CD1c-positive myeloid dendritic cell (primary cell): ENCODE results near the gene PXDC1.
A peak's percentile ranks its signal among the peaks of the same experiment; 100 is the strongest.
"Not testable (repeated sequence)": the region's sequence is repeated elsewhere in the genome, so short reads cannot be mapped to it uniquely, and the experiment has no call there.

Experiments used
- DNase-seq: peaks from one replicate; pipeline ENCODE4 v3.0.0-alpha.2; 2016; ENCODE audit errors: extremely low spot score

PXDC1 gene

DNA sequence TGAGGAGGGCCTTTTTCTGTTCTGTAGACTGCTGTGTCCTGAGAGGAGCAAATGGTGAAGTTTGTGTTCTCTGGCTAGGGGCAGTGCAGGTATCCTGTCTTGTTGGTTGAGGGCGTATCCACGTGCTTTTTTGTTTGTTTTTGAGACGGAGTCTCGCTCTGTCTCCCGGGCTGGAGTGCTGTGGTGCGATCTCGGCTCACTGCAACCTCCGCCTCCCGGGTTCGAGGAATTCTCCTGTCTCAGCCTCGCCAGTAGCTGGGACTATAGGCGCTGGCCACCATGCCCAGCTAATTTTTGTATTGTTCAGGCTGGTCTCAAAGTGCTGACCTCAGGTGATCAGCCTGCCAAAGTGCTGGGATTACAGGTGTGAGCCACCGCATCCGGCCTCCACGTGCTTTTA is 10.8 kb upstream of the PXDC1 start:
- DNase-seq, result no peak

DNA sequence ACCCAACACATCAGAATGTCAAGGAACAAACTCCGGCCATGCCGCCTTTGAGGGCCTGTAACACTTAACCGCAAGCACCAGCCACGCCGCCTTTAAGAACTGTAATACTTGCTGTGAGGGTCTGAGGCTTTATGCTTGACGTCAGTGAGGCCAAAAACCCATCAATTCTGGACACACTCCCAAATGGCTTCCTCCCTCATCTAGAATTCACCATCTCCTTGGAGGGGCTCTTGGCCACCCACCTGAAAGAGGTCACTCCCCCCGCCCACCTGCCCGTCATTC is 10.4 kb upstream of the PXDC1 start:
- DNase-seq, result no peak

DNA sequence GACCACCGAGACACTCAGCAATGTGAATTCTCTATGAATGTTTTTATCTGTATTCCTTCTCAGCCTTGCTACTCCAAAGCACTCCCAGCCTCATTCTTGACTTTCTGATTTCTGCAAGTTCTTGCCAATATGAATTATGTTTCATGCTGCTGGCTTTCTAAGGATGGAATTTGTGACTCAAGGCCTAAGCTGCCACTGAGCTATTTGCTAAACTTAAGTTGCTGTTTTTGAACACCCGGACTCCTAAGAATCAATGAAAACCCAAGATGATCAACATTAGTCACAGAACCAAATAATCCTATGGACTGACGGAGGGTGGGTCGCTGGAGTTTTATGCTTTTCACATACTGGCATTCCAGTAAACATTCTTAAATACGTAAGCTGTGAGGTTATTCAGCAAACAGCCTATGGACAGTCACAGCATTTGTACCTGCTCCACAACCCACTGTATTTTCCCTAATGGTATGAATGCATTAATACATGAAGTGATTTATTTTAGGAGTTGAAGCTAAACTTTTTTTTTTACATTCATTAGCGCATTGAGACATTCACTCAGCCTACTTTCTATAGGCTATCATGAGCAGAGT is 8.2 kb upstream of the PXDC1 start:
- DNase-seq, result no peak

DNA sequence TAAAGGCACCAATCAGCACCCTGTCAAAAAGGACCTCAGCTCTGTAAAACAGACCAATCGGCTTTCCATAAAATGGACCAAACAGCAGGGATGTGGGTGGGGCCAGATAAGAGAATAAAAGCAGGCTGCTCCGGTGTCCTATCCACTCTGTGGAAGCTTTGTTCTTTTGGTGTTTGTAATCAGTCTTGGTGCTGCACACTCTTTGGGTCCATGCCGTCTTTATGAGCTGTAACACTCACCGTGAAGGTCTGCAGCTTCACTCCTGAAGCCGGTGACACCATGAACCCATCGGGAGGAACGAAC is 7.3 kb upstream of the PXDC1 start:
- DNase-seq, result no peak

DNA sequence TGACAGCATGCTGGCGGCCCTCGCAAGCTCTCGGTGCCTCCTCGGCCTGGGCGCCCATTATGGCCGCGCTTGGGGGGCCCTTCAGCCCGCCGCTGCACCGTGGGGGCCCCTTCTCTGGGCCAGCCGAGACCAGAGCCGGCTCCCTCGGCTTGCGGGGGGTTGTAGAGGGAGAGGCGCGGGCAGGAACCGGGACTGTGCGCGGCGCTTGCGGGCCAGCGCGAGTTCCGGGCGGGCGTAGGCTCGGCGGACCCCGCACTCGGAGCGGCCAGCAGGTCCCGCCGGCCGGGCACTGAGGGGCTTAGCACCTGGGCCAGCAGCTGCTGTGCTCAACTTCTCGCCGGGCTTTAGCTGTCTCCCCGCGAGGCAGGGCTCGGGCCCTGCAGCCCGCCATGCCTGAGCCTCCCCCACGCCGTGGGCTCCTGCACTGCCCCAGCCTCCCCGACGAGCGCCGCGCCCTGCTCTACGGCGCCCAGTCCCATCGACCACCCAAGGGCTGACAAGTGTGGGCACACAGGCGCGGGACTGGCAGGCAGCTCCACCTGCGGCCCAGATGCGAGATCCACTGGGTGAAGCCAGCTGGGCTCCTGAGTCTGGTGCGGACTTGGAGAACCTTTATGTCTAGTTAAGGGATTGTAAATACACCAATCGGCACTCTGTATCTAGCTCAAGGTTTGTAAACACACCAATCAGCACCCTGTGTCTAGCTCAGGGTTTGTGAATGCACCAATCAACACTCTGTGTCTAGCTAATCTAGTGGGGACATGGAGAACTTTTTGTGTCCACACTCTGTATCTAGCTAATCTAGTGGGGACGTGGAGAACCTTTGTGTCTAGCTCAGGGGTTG is 6.7 kb upstream of the PXDC1 start:
- not testable (repeated sequence) for DNase-seq

DNA sequence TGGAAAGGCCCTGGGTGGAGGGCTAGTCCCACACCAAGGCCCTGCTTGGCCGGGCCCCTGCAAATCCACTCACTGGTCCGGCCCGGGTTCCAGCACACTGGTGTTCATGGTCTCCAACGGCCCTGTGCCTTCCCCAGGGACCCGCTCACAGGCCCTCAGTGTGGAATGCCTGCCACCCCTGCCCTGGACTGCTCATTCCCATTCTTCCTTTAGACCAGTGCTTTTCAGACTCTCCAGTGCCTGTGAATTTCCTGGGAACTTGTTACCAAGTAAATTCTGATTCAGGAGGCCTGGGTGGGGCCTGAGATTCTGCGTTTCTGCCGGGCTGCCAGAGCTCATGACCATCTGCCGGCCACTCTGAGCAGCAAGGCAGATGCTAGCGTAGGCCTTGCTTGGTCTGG is 5.7 kb upstream of the PXDC1 start:
- DNase-seq, result no peak

DNA sequence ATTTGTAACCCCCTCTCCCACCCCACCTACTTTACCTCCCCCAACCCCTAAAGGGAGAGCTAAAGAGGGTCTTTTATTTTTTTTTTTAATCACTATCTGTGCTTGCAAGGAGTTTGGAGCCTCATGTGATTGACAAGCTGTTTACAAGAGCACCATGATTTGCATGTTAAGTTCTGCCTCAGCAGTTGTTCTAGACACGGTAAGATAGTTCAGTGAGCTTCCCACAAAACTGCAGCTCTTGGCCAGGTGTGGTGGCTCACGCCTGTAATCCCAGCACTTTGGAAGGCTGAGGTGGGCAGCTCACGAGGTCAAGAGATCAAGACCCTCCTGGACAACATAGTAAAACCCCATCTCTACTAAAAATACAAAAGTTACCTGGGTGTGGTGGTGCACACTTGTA is 5.0 kb upstream of the PXDC1 start:
- no peak for DNase-seq

DNA sequence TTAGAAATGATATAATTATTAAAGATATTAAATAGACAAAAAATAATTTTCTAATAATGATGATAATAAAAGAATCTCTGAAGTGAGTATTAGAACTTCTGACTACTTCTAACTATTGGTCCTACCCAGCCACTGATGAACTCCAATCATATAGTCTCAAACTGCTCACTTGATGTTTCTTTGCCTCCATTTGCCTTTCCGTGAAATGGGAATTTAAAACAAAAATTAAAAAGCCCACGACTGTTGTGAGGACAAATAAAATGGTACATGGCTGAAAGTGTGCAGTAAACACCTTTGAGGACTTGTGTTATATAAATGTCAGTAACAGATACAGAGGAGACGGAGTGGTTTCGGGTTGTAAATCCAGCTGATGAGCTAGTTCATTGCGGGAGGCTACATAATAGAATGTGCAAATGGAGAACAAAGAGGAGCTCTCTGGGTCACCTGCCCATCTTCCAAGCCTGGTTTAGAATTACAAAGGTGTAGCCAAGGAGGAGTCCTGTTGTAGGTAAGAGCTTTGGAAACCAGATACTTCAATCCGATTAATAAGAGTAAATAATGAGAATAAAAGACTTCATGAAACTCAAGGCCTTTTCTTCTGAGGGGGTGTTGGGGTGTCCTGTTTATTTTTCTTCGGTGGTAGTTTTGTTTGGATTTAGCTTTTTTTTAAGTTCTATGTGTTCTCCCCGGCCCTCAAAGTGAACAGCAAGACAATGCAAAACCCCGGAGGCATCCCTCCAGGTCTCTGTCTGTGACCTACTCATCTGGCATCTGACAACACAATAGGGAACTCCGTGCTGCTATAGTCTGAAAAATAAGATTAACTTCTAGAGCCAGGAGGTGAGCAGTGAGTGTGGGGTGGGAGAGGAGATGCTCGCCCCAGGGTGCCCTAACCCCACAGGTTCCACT is 4.4 kb upstream of the PXDC1 start:
- DNase-seq, result no peak

DNA sequence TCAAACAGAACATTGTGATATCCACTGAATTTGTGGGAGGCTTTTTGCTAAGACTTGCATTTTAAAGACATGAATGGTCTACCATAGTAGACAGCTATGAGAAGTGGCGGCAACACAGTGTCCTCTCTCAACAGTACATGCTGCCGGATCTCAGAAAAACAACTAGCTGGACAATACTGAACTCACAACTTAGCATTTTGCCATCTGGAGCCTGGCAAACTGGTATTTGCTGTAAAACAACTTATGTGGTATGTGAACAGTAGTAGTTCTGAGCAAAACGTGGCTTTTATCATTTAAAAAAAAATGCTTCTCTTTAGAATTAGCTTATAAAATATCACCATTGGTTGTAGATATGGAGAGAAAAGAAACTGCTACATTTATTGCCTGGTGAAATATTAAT is 3.3 kb upstream of the PXDC1 start:
- DNase-seq, result no peak

DNA sequence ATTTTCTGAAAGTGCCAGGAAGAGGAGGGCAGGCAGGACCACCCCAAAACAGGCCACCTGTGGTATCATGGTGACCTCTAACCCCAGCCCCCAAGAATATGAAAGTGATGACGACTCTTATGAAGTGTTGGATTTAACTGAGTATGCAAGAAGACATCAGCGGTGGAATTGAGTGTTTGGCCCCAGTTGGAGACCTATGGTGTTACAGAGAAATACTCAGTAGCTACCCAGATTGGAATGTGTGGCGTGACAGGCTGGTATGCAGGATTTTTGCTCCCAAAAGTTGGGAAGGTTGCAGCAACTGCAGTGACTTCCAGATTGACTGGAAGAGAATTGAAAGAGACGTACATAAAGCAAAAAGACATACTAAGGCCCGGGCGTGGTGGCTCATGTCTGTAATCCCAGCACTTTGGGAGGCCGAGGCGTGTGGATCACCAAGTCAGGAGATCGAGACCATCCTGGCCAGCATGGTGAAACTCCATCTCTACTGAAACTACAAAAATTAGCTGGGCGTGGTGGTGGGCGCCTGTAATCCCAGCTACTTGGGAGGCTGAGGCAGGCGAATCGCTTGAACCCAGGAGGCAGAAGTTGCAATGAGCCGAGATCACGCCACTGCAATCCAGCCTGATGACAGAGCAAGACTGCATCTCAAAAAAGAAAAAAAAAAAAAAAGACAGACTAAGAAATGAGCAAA is 2.7 kb upstream of the PXDC1 start:
- not testable (repeated sequence) for DNase-seq

DNA sequence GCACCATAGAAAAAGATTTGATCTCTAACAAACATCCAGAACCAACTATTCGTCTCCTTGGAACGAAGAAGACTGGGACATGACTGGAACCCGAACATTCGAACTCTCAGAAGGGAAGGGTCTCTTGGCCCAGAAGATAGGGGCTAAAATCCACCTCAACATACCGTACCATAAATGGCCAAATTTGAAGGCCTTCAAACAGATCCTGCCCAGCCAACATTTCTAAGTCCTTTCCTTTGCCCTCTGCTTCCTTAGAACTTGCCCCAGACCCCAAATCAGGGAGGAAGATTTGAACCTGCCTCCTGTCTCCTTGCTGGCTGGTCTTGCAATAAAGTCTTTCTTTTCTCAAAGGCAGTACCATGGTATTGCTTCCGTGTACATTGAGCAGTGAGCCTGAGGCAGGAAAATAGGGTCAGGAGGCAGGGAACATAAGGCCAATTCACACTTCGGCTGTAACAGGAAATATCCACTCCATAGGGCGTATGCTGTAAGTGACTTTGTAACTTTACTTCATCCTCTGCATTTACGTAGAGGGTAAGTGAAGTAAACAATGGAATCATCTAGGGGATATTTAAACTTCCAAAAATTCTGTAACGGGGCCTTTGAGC is 1.8 kb upstream of the PXDC1 start:
- no peak for DNase-seq

DNA sequence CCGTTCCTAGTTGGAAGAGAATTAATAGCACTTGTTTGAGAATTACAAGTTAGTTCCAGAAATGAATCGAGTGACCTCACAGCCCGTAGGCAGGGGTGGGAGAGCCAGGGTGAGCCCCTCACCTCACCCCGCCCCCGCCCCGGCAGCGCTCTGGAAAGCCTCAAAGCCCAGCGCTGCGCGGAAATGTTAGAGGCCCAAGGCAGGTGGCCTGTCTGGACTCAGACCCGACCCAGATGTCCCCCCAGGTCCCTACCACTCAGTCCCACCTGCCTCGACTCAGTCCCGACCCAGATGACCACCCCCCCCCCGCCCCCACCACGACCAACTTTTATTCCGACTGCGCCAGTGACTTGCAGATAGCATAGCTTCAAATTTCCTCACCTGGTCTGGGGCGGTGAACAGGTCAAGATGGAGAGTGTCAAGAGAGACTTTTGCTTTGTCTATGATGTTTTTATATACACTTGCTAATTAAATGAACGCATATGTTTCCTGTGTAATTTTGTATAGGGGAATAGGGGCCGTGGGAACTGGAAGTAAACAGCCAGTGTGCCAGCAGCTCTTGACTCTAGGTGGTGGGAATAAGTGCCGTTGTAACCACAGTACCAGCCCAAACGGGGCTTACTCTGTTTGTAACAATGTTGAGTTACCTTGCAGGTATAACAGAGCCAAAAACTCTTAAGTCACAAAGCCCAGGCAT is 1.2 kb upstream of the PXDC1 start:
- peak; percentile 40 for DNase-seq

DNA sequence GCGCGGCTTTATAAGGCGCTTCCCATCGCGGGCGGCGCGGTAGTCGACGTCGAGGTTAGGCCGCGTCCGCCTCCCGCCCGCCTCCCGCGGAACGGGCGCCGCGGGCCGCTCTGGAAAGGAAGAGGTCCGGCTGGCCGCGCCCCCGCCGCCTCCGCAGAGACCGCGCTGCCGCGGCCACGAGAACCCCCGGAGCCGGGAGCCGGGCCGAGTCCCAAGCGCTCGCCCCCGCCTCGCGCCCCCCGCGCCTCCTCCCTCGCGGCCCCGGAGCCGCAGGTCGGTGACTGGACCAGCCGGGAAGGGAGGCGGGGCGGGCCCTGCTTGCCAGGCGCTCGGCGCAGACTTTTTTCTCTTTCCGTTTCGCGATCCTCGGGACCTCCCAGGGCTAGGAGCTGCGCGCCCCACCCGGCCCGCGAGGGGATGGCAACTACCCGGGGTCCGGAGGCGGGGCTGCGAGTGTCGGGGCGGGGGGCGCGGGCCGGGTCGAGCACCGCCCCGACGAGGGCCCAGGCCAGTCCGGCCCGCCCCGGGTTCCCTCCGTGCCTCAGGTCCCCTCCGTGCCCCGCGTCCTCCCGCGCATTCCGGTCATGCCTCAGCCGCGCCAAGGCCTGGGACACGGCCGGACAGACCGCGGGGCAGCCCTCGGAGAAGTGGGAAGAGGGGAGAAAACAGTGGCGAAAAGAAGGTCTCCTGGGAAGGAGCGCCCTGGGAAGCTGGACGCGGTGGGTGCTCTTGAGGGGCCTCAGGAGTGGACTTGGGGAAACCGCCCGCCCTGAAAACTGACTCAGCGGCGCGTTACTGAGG is 417 bp upstream of the PXDC1 start:
- peak; percentile 88 for DNase-seq

DNA sequence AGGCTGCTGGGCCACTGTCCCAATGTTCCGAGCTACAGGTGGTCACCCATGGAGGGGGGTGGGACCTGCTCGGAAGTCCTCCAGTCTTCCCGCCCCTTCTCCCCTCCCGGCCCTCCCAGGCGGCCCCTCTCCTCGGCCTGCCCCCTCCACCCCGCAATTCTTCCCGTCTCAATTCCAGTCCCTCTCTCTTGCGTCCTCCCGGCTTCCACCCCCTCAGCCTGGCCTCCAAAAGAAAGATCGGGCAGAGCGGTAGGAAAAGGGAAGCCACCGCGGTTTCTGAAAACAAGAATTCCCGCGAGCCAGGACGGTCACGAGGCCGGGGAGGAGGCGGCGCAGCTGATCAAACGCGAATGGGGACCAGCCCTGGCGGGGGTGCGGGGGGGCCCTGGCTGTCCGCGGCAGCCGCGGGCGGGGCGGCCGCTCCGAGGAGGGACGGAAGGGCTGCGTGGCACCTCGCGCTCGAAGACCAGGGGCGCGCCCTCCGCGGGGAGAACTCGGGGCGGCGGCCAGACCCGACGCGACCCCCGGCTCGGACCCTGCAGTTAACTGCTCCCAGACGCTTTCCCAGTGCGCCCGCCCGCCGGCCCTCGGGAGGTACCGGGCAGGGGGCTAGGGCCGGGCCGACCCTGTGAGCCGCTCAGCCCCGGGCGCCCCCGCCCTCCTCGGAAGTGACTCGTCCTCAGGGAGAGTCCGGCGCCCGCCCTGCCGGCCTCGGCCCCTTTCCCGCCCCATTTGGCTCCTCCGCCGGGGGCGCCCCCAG is 1.0 kb downstream of the PXDC1 start:
- peak; percentile 92 for DNase-seq

DNA sequence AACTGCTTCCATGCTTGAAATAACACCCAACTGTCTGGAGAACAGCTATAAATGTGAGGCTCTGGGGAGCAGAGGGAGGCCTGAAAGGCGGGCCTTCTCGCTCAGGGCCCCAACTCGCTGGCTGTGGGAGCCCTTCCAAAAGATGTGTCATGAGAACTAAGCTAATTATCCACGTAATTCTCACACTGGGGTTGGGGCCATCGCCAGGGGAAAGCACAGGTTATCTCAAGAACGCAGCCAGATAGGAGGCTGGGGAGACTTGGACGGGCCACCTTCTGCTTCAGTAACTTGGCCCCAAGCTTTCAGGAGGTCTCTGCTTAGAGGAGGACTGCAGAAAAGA is 1.6 kb downstream of the PXDC1 start:
- DNase-seq, result no peak

DNA sequence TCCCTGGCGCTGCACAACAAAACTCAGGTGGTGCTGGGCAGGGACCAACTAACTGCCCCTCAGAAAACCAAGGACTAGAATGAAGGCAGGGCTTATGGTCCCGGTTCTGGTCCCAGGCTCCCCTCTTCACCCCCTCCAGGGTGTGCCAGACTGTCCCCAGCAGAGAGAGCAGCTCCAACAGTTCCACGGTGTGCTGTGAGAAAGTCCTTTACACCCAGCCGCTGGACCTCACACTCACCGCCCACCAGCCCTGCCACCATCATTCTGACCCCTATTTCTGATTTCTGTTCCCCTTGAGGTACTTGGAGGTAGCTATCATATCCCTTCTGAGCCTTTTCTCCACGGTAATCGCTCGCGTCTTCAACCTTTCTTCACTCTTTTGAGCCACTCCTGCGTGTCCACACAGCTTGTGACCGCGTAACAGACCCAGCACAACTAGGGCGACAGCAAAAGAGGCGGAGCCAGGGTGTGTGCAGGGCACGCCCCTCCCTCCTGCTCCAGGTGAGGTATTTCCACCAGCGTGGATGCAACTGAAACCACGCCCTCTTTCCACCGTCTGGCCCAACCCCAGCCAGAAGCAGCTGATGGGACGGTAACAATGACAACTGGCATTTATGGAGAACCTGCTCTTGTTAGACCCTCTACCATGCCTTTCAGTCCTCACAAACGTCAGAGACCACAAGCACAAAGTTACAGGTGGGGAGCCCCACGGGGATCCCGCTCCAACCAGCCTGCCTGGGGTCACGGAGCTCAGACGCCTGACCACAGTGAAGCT is 2.3 kb downstream of the PXDC1 start:
- DNase-seq, result no peak

DNA sequence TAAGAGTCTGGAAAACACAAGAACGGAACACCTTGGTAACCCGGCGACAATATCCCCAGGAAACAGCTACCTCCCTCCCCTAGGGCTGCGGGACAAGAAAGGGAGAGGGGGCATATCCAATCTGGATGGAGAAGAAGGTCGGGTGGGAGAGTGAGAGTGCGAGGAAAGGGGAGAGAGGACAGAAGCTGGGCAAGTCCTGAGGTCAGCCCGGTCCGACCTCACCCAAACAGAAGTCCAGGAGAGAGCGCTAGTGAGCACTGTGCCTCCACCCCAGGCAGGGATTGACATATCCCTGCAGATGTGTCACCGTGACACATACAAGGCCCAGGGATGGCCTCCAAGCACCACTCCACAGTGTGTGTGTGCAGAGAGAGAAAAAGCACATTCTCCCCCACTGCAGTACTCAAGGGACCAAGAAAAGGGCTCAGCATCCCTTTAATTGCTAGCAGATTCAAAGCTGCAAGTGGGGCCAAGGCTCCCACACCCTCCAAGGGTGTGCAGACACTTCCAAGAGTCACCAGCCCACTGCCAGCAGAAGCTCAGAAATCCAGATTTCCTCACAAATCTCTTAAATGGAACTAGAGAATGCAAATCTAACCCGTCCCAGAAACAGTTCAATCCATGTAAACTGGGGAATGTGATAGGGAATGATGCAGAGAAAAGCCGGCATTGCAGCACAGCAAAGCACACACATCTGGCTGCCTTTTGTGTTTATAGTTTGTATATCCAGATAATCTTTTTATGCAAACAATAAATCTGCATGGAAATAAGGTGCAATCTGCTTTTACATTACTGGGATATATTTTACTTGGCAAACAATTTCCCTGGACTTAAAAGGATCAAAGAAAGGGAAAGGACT is 3.1 kb downstream of the PXDC1 start:
- peak; percentile 59 for DNase-seq

DNA sequence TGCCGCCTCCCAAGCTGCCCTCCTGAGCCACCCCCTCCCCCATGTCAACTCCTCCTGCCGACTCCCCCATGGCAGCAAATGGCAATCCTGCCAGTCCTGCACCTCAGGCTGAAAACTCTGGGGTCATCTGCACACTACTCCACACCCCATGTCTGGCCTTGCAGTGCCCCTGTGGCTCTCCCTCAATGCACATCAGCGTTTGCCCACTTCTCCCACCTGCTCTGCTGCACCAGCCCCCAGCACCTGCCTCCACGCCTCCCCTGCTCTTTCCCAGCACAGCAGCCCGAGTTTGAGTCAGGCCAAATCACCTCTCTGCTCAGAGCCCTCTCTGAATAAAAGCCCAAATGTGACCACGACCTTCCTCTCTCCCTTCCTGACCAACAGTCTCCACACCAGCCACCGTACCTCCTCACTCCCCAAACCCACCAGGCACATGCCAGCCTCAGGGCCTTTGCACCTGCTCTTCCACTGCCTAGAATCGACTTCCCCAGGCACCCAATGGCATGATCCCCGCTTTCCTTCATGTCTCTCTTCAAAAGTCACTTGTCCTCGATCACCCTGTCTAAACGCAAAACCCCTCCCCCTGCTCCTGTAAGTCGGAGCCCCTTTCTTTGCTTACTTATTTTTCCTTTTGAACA is 4.3 kb downstream of the PXDC1 start:
- no peak for DNase-seq
